ENCODE data around the gene MRPS25. TPM values are rescaled to one million over a fixed set of nuclear protein-coding genes. Genes with fewer than 3 reads are reported as not detected.

Gene MRPS25
- total RNA-seq, 1 experiment from 2014 or later: 69.7 TPM

DNA sequence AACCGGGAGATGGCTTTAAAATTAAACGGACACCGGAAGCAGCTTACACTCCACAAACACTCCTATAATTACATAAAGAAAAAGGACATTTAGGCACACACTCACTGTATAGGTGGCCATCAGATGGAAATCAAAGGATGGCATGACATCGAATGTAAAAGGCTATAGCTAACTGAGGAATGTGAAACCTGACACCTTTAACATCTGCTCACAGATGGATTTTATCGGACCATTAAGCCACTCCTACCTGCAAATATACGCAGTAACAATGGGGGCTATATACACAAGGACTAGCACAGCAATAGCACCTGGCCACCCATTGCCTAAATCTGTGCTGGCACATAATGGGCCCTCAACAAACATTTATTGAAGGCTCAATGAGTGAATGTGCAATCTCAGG is 48.4 kb upstream of the MRPS25 start:
- CTCF ChIA-PET: interaction anchor here (0.9 to 3.1 kb wide), 2 partner anchors 92 to 154 kb away, joined by 3 to 11 read pairs; partner anchors contain the start of gene CAPN7
- Mint-ChIP-seq H3K9me3 (peaks cover 4% of the 10 kb centered on the region; the same call in 1 of the 2 replicates), H3K27ac (no peak overlapping the region), H3K4me1 (peaks cover 25% of the 10 kb centered on the region), H3K27me3 (ENCODE audit: low read depth) (peaks cover 17% of the 10 kb centered on the region), H3K36me3 (0 out of 2 replicates have a peak, but pooled peaks cover 2% of the 10 kb centered on the region), H3K4me3 (no peak overlapping the region)
- TF ChIP-seq, protein P1, sequence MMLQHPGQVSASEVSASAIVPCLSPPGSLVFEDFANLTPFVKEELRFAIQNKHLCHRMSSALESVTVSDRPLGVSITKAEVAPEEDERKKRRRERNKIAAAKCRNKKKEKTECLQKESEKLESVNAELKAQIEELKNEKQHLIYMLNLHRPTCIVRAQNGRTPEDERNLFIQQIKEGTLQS (CRISPR knock-in tag; conservative IDR thresholded peaks at IDR 0.05): no peak
- TF ChIP-seq IRF2 (CRISPR knock-in tag; IDR thresholded peaks at IDR 0.05; ENCODE audit: borderline replicate concordance, low read depth) (no peak), ELF4 (CRISPR knock-in tag; IDR thresholded peaks at IDR 0.05; ENCODE audit: low read depth) (no peak), NFATC4 (CRISPR knock-in tag; IDR thresholded peaks at IDR 0.05) (no peak)
- POLR2A ChIA-PET: no interaction called here
- DNase-seq (ENCODE audit: low spot score) (no peak), ATAC-seq (no peak)

DNA sequence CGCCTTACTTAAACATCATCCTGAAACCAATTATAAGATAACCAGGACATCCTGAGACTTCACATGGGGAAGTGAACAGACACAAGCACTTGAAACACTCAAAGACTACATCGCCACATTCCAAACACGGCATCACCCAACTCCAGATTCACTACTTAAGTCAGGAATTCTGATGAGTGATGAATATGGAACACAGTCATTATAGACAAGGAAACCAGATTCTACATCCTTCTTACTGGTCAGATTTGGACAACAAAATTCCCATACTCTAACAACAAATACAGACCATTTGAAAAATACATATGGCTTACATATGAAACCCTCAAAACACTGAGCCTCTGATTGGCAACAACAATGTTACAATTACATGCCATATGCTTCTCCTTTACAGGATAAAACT is 46.9 kb upstream of the MRPS25 start:
- Mint-ChIP-seq H3K9me3 (peaks cover 4% of the 10 kb centered on the region; the same call in 1 of the 2 replicates), H3K27me3 (ENCODE audit: low read depth) (peaks cover 8% of the 10 kb centered on the region), H3K36me3 (0 out of 2 replicates have a peak, but pooled peaks cover 2% of the 10 kb centered on the region), H3K4me3 (no peak overlapping the region), H3K27ac (no peak overlapping the region), H3K4me1 (peaks cover 30% of the 10 kb centered on the region)
- CTCF ChIA-PET: no interaction called here
- ATAC-seq (no peak), DNase-seq (ENCODE audit: low spot score) (no peak)
- POLR2A ChIA-PET: no interaction called here
- TF ChIP-seq FOXK1 (CRISPR knock-in tag; IDR thresholded peaks at IDR 0.05): no peak
- TF ChIP-seq TEAD4 (CRISPR knock-in tag; IDR thresholded peaks at IDR 0.05): no peak
- TF ChIP-seq, protein P2, sequence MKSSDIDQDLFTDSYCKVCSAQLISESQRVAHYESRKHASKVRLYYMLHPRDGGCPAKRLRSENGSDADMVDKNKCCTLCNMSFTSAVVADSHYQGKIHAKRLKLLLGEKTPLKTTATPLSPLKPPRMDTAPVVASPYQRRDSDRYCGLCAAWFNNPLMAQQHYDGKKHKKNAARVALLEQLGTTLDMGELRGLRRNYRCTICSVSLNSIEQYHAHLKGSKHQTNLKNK (CRISPR knock-in tag; IDR thresholded peaks at IDR 0.05): no peak
- TF ChIP-seq, protein P3, sequence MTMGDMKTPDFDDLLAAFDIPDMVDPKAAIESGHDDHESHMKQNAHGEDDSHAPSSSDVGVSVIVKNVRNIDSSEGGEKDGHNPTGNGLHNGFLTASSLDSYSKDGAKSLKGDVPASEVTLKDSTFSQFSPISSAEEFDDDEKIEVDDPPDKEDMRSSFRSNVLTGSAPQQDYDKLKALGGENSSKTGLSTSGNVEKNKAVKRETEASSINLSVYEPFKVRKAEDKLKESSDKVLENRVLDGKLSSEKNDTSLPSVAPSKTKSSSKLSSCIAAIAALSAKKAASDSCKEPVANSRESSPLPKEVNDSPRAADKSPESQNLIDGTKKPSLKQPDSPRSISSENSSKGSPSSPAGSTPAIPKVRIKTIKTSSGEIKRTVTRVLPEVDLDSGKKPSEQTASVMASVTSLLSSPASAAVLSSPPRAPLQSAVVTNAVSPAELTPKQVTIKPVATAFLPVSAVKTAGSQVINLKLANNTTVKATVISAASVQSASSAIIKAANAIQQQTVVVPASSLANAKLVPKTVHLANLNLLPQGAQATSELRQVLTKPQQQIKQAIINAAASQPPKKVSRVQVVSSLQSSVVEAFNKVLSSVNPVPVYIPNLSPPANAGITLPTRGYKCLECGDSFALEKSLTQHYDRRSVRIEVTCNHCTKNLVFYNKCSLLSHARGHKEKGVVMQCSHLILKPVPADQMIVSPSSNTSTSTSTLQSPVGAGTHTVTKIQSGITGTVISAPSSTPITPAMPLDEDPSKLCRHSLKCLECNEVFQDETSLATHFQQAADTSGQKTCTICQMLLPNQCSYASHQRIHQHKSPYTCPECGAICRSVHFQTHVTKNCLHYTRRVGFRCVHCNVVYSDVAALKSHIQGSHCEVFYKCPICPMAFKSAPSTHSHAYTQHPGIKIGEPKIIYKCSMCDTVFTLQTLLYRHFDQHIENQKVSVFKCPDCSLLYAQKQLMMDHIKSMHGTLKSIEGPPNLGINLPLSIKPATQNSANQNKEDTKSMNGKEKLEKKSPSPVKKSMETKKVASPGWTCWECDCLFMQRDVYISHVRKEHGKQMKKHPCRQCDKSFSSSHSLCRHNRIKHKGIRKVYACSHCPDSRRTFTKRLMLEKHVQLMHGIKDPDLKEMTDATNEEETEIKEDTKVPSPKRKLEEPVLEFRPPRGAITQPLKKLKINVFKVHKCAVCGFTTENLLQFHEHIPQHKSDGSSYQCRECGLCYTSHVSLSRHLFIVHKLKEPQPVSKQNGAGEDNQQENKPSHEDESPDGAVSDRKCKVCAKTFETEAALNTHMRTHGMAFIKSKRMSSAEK (CRISPR knock-in tag; IDR thresholded peaks at IDR 0.05; ENCODE audit: borderline replicate concordance): no peak
- TF ChIP-seq, protein P4, sequence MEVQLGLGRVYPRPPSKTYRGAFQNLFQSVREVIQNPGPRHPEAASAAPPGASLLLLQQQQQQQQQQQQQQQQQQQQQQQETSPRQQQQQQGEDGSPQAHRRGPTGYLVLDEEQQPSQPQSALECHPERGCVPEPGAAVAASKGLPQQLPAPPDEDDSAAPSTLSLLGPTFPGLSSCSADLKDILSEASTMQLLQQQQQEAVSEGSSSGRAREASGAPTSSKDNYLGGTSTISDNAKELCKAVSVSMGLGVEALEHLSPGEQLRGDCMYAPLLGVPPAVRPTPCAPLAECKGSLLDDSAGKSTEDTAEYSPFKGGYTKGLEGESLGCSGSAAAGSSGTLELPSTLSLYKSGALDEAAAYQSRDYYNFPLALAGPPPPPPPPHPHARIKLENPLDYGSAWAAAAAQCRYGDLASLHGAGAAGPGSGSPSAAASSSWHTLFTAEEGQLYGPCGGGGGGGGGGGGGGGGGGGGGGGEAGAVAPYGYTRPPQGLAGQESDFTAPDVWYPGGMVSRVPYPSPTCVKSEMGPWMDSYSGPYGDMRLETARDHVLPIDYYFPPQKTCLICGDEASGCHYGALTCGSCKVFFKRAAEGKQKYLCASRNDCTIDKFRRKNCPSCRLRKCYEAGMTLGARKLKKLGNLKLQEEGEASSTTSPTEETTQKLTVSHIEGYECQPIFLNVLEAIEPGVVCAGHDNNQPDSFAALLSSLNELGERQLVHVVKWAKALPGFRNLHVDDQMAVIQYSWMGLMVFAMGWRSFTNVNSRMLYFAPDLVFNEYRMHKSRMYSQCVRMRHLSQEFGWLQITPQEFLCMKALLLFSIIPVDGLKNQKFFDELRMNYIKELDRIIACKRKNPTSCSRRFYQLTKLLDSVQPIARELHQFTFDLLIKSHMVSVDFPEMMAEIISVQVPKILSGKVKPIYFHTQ (CRISPR knock-in tag; IDR thresholded peaks at IDR 0.05): no peak
- no peak for TF ChIP-seq SP1 (CRISPR knock-in tag; conservative IDR thresholded peaks at IDR 0.05)
- no peak for TF ChIP-seq ZNF671 (CRISPR knock-in tag; IDR thresholded peaks at IDR 0.05)
- TF ChIP-seq, protein P5, sequence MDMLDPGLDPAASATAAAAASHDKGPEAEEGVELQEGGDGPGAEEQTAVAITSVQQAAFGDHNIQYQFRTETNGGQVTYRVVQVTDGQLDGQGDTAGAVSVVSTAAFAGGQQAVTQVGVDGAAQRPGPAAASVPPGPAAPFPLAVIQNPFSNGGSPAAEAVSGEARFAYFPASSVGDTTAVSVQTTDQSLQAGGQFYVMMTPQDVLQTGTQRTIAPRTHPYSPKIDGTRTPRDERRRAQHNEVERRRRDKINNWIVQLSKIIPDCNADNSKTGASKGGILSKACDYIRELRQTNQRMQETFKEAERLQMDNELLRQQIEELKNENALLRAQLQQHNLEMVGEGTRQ (CRISPR knock-in tag; IDR thresholded peaks at IDR 0.05): no peak
- TF ChIP-seq, protein P6, sequence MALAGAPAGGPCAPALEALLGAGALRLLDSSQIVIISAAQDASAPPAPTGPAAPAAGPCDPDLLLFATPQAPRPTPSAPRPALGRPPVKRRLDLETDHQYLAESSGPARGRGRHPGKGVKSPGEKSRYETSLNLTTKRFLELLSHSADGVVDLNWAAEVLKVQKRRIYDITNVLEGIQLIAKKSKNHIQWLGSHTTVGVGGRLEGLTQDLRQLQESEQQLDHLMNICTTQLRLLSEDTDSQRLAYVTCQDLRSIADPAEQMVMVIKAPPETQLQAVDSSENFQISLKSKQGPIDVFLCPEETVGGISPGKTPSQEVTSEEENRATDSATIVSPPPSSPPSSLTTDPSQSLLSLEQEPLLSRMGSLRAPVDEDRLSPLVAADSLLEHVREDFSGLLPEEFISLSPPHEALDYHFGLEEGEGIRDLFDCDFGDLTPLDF (CRISPR knock-in tag; IDR thresholded peaks at IDR 0.05): no peak
- TF ChIP-seq, protein P7, sequence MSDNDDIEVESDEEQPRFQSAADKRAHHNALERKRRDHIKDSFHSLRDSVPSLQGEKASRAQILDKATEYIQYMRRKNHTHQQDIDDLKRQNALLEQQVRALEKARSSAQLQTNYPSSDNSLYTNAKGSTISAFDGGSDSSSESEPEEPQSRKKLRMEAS (CRISPR knock-in tag; IDR thresholded peaks at IDR 0.05): no peak
- no peak for TF ChIP-seq ZNF416 (CRISPR knock-in tag; IDR thresholded peaks at IDR 0.05)
- TF ChIP-seq GRHL2 (CRISPR knock-in tag; IDR thresholded peaks at IDR 0.05; ENCODE audit: insufficient replicate concordance, severe bottlenecking): no peak
- TF ChIP-seq MYBL2 (CRISPR knock-in tag; IDR thresholded peaks at IDR 0.05): no peak
- TF ChIP-seq TP53 (CRISPR knock-in tag; IDR thresholded peaks at IDR 0.05): no peak
- no peak for TF ChIP-seq CBFB (CRISPR knock-in tag; IDR thresholded peaks at IDR 0.05; ENCODE audit: low read depth)
- no peak for TF ChIP-seq NR3C1 (CRISPR knock-in tag; conservative IDR thresholded peaks at IDR 0.05; ENCODE audit: low read depth)
- no peak for TF ChIP-seq NFYB (CRISPR knock-in tag; conservative IDR thresholded peaks at IDR 0.05; ENCODE audit: low read depth)
- TF ChIP-seq, protein P8, sequence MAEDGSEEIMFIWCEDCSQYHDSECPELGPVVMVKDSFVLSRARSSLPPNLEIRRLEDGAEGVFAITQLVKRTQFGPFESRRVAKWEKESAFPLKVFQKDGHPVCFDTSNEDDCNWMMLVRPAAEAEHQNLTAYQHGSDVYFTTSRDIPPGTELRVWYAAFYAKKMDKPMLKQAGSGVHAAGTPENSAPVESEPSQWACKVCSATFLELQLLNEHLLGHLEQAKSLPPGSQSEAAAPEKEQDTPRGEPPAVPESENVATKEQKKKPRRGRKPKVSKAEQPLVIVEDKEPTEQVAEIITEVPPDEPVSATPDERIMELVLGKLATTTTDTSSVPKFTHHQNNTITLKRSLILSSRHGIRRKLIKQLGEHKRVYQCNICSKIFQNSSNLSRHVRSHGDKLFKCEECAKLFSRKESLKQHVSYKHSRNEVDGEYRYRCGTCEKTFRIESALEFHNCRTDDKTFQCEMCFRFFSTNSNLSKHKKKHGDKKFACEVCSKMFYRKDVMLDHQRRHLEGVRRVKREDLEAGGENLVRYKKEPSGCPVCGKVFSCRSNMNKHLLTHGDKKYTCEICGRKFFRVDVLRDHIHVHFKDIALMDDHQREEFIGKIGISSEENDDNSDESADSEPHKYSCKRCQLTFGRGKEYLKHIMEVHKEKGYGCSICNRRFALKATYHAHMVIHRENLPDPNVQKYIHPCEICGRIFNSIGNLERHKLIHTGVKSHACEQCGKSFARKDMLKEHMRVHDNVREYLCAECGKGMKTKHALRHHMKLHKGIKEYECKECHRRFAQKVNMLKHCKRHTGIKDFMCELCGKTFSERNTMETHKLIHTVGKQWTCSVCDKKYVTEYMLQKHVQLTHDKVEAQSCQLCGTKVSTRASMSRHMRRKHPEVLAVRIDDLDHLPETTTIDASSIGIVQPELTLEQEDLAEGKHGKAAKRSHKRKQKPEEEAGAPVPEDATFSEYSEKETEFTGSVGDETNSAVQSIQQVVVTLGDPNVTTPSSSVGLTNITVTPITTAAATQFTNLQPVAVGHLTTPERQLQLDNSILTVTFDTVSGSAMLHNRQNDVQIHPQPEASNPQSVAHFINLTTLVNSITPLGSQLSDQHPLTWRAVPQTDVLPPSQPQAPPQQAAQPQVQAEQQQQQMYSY (CRISPR knock-in tag; IDR thresholded peaks at IDR 0.05): no peak
